DND-41 (cell line): Measurements from ENCODE around the gene ZNF609.
A peak's percentile ranks its signal among the peaks of the same experiment; 100 is the strongest.

ENCODE experiments used
- ATAC-seq: fragments of 200-7000 bp; cut with Tn5 transposase; 3 replicates; pipeline ENCODE4 v1.9.1; 2021; ENCODE audit warnings: low read depth; ENCODE audit not compliant: insufficient read depth
- DNase-seq: peaks from one replicate; pipeline ENCODE4 v3.0.0-alpha.2; 2020
- H2AFZ ChIP-seq: 2 replicates; pipeline ENCODE4 v1.6.0; 2012; ENCODE audit warnings: low read depth, low read length
- H3K27ac ChIP-seq: 2 replicates; pipeline ENCODE4 v1.5.1; 2012; ENCODE audit warnings: low read length, inconsistent platforms
- H3K27me3 ChIP-seq: fragments of 200-600 bp; sonication (generic); 2 replicates; pipeline ENCODE4 v1.6.0; 2012; ENCODE audit warnings: low read length, mild to moderate bottlenecking, inconsistent platforms; ENCODE audit not compliant: insufficient read depth, poor library complexity
- H3K36me3 ChIP-seq: 2 replicates; pipeline ENCODE4 v1.5.1; 2012; ENCODE audit warnings: low read length, inconsistent platforms; ENCODE audit not compliant: insufficient read depth
- H3K4me1 ChIP-seq: 2 replicates; pipeline ENCODE4 v1.5.1; 2012; ENCODE audit warnings: mild to moderate bottlenecking, low read length; ENCODE audit not compliant: insufficient read depth
- H3K4me2 ChIP-seq: 2 replicates; pipeline ENCODE4 v1.6.0; 2012; ENCODE audit warnings: mild to moderate bottlenecking, moderate library complexity, low read length, inconsistent platforms; ENCODE audit not compliant: insufficient read depth
- H3K4me3 ChIP-seq, 2 experiments: fragments of 200-600 bp in 1 of 2; shearing (Covaris generic) in 1 of 2; 2 replicates each; pipeline ENCODE4 v1.5.1; 2012 to 2016; ENCODE audit warnings: inconsistent platforms in 2 of 2, low read length in 2 of 2, mild to moderate bottlenecking in 2 of 2, low read depth in 1 of 2, moderate library complexity in 1 of 2
- H3K79me2 ChIP-seq: 2 replicates; pipeline ENCODE4 v1.6.0; 2012; ENCODE audit warnings: low read length, inconsistent platforms; ENCODE audit not compliant: insufficient read depth
- H3K9ac ChIP-seq: 2 replicates; pipeline ENCODE4 v1.6.0; 2012; ENCODE audit warnings: low read depth, mild to moderate bottlenecking, inconsistent platforms, low read length, moderate library complexity
- H3K9me3 ChIP-seq: 2 replicates; pipeline ENCODE4 v1.5.1; 2012; ENCODE audit warnings: low read length, moderate library complexity, mild to moderate bottlenecking, inconsistent platforms; ENCODE audit not compliant: insufficient read depth, severe bottlenecking
- H4K20me1 ChIP-seq: 2 replicates; pipeline ENCODE4 v1.6.0; 2012; ENCODE audit warnings: low read length; ENCODE audit not compliant: insufficient read depth
- CTCF ChIP-seq: IDR thresholded peaks from 2 replicates; pipeline ENCODE4 v1.5.1; 2012; ENCODE audit warnings: borderline replicate concordance, low read length, moderate library complexity, mild to moderate bottlenecking; ENCODE audit not compliant: poor library complexity, severe bottlenecking; ENCODE audit errors: extremely low read depth
- EZH2 ChIP-seq: IDR thresholded peaks from 3 replicates; pipeline ENCODE4 v1.6.1; 2012; ENCODE audit warnings: borderline replicate concordance, low read depth, mild to moderate bottlenecking, moderate library complexity, low read length, inconsistent platforms; ENCODE audit not compliant: severe bottlenecking

ZNF609 gene

GRCh38 chr15:64430000-64430735 is 30.2 kb upstream of the ZNF609 start:
- Histone ChIP-seq H3K79me2 (no peaks in the 10 kb centered on the region), H3K4me1 (peaks cover 48% of the 10 kb centered on the region), H2AFZ (peak overlapping the region; percentile 24), H3K4me3 (peak overlapping the region in 1 of 2 experiments; percentile 26; a peak in 1 of 4 replicates), H3K27me3 (no peaks in the 10 kb centered on the region), H3K9me3 (no peaks in the 10 kb centered on the region), H3K36me3 (peaks cover under 1% of the 10 kb centered on the region; the same call in 1 of the 2 replicates), H3K9ac (peak overlapping the region; percentile 50), H3K27ac (peak overlapping the region; percentile 92), H4K20me1 (no peaks in the 10 kb centered on the region), H3K4me2 (peak overlapping the region; percentile 58)
- ATAC-seq (peak; percentile 94), DNase-seq (peak; percentile 77)
- TF ChIP-seq EZH2 = no peak
- TF ChIP-seq CTCF = no peak

GRCh38 chr15:64437982-64438381 is 22.4 kb upstream of the ZNF609 start:
- Histone ChIP-seq H3K4me3 (no peak overlapping the region), H3K79me2 (no peaks in the 10 kb centered on the region), H3K4me2 (no peak overlapping the region), H3K4me1 (no peaks in the 10 kb centered on the region), H3K9me3 (no peaks in the 10 kb centered on the region), H3K27ac (no peak overlapping the region), H3K27me3 (no peaks in the 10 kb centered on the region), H3K36me3 (no peaks in the 10 kb centered on the region), H3K9ac (no peak overlapping the region), H4K20me1 (no peaks in the 10 kb centered on the region), H2AFZ (no peak overlapping the region)
- TF ChIP-seq EZH2 (no peak), CTCF (no peak)
- ATAC-seq = no peak
- DNase-seq = no peak

GRCh38 chr15:64438653-64439447 is 21.5 kb upstream of the ZNF609 start:
- no peak for DNase-seq
- Histone ChIP-seq H3K9ac (no peak overlapping the region), H2AFZ (no peak overlapping the region), H3K27ac (no peak overlapping the region), H3K4me1 (no peaks in the 10 kb centered on the region), H3K9me3 (no peaks in the 10 kb centered on the region), H3K4me2 (no peak overlapping the region), H3K27me3 (no peaks in the 10 kb centered on the region), H3K79me2 (no peaks in the 10 kb centered on the region), H3K36me3 (no peaks in the 10 kb centered on the region), H4K20me1 (no peaks in the 10 kb centered on the region), H3K4me3 (no peak overlapping the region)
- TF ChIP-seq EZH2 (no peak), CTCF (no peak)
- no peak for ATAC-seq
